ENCODE measurements around the gene KAZN. TPM values are rescaled to one million over a fixed set of nuclear protein-coding genes. Genes with fewer than 3 reads are reported as not detected.

Gene KAZN
- polyA plus RNA-seq, 4 donors: 14.1 to 44.8 (median 34.2) TPM

DNA sequence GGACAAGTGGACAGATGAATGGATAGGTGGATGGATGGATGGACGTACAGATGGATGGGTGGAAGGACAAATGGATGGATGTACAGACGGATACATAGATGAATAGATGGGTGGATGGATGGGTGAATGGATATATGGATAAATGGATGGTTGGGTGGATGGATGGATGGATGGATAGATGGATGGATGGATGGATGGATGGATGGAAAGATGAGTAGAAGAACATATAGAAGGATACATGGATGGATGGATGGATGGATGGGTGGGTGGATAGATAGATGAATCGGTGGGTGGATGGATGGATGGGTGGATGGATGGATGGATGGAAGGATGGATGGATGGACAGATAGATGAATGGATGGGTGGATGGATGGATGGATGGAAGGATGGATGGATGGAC, 274.3 kb downstream of the KAZN start:
- DNase-seq (ENCODE audit: low read depth in 4 of 4, low spot score in 3 of 4): no peak

DNA sequence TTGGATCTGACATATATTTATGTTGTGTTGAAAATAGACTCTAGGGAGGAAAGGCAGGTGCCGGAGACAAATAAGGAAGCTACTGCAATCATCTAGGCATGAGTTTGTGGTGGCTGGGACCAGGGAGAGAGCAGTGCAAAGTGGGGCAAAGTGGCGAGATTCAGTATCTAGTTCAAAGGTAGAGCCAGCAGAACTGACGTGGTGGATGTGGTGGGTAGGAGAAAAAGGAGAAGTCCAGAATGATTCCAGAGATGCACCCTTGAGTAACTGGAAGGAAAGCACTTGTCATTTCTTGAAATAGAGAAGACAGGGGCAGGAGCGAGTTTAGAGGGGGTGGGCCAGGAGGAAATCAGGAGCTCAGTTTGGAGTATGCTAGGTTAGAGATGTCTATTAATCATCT, 275.2 kb downstream of the KAZN start:
- no peak for DNase-seq (ENCODE audit: low read depth in 4 of 4, low spot score in 3 of 4)

DNA sequence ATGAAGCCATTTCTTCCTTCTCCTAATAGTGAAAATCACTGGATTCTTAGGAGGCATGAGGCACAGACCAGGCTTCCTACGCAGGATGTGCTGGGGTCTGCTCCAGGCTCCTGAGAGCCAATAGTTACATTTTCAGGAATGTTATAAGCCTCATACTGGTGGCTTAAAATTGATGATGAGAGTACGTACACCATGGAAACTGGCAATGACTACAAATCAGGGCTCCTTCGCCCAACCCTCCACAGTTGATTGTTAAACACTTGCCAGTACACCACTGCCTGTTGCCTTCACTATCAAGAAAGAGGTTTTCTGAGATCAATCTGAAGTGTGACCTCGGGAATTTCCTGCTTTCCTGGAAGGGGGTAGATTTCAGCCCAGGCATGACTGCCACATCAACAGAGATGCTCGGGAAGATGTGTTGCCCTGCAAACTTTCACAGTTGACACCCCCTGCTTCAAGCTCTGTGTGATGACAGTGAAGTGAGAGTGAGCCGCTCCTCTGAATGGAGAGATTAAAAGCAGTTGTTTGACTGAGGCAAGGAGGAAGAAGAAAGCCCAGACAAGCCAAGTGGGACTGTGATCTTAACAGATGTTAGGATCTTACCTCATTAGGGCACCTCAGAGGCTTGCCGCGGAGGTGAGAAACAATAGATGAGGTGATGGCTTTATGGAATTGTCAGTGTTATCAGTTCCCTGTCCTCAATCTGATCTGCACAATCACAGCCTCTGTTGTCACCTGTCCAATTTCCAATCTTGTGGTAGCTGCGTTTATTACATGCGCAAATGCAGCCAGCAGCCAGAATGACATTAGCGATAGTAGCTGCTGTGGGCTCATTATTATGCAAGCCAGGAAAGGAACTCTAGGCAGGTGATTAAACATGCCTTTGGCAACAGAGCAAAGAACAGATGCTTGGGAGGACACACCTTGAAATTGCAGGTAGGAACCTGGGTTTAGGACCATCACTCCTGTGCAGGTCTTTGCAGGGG, 277.3 kb downstream of the KAZN start:
- DNase-seq (ENCODE audit: low read depth in 4 of 4, low spot score in 3 of 4): no peak

DNA sequence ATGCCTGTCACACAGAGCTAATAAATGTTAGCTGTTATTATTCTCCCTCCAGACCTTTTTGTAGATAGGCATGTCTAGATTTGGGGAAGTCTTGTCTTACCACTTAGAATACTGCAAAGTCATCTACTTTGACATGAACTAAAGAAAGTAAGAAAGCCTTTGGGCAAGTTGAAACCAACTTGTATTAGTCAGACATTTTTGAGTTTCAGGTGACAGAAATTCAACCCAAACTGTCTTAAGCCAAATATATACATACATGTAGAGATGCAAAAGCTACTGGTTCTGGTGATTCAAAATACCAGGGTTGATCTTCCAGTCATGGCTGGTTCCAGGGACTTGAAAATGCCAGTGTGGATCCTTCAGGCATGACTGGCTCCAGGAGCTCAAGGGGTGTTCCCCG, 278.3 kb downstream of the KAZN start:
- no peak for DNase-seq (ENCODE audit: low read depth in 4 of 4, low spot score in 3 of 4)

DNA sequence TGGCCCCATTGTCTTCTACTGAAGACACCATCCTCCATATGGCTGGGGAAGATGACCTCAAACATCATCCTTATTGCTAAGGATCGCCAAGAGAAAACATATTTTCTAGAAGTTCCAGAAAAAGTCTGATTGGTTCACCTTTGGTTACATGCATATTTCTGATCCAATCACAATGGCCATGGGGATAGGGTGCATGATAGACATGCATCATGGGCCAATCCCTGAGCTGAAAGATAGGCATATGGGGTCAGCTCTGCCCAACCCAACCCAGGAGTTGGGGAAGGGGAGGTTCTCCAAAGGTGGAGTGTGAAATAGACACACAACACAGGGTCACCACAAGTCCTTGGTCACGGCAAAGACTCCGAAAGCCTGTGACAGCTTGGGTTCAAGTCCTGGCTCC, 278.7 kb downstream of the KAZN start:
- no peak for DNase-seq (ENCODE audit: low read depth in 4 of 4, low spot score in 3 of 4)

DNA sequence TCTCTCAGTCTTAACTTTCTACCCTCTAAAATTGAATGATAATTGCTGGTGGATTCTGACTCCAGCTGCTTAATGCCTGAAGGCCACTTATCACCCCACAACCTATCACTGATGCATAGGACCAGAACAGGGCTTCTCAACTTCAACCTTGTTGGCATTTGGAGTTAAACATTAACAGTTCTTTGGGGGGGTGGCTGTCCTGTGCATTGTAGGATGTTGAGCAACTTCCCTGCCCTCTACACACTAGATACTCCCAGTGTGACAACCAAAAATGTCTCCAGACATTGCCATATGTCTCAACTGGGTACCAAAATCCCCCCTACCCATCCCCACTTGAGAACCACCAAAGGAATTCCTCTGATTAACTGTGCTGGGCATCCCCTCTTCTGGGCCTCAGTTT, 279.6 kb downstream of the KAZN start:
- no peak for DNase-seq (ENCODE audit: low read depth in 4 of 4, low spot score in 3 of 4)

DNA sequence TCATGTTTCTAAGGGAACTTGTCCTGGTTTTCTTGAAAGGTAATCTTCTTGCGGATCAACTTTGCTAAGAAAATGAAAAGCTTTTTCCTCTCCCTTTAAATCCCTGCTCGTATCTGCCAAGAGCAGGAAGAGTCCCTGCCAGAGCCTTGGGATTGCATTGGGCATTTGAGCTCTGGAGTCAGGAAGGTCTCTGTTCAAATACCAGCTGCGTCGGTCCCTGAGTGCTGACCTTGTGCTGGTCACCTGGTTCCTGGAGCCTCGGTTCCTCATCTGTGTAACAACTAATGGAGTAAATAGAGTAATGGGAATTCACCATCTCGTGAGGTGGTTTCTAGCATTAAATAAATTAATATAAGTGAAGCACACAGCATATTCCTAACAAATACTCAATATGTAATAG, 280.5 kb downstream of the KAZN start:
- DNase-seq (ENCODE audit: low read depth in 4 of 4, low spot score in 3 of 4): no peak

DNA sequence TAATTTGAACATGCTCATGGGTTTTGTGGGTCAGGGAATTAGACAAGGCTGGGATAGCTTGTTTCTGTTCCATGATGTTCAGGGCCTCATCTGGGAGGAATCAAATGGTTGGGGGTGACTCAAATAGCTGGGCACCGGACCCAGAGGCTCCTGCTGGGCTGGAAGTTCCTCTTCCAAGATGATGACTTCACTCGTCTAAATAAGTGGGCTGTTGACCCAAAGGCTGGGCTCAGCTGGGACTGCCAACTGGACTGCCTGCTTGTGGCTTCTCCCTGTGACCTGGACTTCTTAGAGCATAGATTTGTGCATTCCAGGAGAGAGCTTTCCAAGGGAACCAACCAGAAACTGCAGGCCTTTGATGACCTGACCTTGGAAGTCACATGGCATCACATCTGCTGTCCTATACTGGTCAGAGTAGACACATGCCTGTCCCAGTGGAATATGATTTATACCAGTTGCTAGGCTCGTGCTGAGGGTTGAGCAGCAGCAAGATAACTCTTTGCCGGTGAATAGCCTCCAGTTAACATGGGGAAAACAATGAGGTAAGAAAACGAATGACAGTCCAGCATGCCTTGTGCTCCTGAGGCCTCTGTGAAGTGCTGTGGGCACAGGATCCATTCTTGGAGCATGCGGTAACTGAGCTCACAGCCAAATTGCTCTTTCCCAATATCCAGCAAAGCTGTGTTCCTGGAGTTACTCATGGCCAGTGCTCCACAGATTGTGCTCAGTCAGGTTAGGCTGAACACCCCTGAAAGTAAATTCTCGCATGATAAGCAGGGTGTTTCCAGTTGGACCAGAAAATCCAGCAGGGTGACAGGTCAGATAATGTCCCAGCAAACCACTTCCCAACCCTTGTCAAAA, 282.2 kb downstream of the KAZN start:
- no peak for DNase-seq (ENCODE audit: low read depth in 4 of 4, low spot score in 3 of 4)

DNA sequence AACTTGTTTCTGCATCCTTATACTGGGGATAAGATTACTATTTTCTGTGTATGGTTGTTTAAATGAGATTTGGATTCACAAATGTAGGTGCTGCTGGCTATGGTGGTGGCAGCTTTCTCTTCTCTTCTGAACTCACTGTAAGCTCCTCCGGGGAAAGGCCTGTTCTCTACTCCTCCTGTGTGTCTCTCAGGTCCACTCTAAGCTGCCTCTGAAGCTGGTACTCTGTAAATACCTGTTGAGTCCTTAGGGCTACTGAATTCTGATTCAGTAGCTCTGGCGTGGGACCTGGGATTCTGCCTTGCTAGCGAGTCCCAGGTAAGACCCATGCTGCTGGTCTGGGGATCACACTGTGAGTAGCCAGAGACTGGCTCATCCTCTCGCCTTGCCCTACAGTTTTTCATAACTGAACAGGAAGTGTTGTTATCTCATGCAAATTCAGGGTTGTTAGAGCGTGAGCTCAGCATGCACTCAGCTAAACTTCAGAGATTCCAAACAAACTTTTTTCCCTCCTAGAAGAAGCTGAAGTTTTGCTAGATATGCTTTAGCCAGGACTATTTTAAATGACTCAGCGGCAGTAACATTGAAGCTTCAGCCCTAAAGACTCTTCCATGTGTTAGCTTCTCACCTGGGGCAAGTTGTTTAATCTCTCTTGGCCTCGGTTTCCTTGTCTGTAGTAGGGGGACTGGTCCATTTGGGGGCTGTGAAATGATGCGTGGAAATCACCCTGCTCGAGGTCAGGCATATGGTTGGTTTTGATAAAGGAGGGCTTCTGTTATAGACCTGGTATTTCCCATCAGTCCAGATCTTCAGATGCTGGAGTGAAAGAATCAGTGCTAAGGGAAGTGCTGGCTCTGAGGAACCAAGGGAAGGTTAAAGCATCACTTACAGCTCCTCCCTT, 283.5 kb downstream of the KAZN start:
- DNase-seq (ENCODE audit: low read depth in 4 of 4, low spot score in 3 of 4): no peak

DNA sequence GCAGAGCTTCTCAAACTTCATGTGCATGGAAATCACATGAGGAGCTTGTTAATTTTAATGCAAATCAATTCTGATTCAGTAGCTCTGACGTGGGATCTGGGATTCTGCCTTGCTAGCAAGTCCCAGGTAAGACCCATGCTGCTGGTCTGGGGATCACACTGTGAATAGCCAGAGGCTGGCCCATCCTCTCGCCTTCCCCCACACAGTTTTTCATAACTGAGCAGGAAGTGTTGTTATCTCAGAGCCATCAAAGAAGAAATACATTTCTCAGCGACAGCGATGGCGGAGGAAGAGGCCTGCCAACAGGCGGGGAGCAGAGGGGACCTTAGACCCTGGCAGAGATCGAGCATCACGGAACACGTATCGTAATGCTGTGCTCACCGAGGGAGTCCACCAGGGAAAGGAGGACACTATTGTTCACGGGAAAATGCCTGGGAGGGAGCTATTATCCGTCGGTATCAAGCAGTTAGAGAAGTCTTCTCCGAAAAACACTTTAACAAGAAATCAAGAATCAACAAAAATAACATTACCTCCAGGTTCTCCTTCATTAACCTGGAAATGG, 286.2 kb downstream of the KAZN start:
- no peak for DNase-seq (ENCODE audit: low read depth in 4 of 4, low spot score in 3 of 4)

DNA sequence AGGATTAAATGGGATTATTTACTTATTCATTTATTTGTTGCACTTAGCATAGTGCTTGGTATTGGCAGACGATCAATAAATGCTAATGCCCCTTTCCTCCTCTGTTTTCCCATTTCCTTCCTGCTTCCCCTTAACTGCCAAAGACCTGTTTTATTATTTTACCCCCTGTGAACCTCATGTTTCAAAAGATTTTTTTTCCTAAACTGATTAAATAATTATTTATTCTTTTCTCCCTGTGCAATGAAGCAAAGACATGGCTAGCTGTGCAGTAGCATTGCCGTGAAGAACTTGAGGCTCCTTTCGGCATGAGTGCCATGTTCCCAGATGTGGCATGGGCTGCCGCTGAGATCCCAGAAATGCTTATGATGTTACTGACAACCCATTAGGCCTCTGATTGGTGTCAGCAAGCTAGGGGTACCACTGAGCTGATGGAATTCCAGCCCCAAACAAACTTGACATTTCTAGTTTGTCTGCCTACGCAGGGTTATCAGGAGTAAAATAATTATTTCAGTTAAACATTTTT, 288.6 kb downstream of the KAZN start:
- DNase-seq (ENCODE audit: low read depth in 4 of 4, low spot score in 3 of 4): no peak

DNA sequence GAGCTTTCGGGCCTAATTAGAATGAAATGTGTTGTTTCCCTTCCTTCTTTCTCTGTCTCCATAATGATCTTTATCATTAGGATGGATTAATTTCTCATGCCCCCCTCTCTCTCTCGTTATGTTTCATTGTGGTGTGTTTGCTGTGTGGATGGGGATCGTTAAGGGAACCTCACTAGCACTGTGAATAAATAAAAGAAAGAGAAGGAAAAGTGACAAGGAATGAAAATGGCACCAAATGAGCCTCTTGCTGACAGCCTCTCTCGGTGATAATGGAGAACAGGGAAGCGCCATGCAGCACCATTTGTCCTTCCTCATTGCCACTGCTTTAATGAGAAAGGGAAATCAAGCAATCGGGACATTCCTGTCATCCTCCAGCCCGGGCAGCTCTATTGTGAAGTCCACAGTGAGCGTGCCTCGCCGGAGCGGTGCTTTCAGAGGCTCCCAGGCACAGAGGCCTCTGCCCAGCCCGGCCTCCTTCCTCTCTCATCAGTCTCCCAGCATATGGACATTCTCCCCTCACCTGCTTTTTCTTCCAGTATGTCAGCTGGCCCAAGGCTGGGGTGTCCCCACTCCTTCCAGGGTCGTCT, 289.4 kb downstream of the KAZN start:
- DNase-seq (ENCODE audit: low read depth in 4 of 4, low spot score in 3 of 4): no peak

DNA sequence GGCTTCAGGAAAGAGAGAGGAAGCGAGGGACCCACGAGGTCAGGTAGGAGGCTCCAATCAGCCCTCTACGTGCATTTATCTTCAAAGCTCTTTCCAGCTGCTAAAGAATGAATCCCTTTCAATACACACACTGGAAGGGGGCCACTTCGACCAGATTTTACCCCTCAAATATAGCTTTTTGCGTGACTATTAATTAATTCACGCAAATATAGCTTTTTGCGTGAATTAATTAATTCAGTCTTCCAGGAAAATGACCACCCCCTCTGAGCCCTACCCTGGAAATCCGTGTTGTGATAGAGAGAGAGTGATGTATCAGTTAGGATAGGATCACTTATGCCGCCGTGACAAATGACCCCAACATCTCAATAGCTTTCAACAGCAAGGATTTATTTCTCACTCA, 289.9 kb downstream of the KAZN start:
- DNase-seq (ENCODE audit: low read depth in 4 of 4, low spot score in 3 of 4): no peak

DNA sequence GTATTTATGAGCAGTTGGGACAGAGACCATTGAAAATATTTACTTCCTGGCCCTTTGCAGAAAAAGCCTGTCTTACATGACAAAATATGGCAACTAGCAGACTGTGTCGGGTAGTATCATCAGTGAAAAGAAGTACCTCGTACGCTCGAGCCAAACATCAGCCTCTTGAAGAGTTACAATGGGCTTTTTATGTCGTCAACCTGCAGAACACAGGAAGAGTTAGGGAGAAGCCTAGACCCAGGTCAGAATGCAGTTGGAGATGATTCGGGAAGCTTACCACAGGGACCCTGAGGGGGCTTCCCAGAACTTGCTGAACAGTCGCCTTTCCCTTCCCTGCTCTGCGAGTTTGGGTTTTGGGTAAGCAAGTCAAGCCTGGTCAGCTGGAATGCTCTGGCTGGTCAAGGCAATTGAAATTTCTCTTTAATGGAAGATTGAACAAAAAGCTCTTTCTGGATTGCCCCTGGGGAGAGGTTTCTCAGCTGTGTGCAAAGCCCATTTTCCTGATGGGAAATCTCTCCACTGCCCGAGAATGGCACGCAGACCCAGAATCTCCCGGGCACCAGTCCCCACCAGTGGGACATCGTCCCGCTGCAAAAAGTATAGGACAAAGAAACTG, 291.4 kb downstream of the KAZN start:
- DNase-seq (ENCODE audit: low read depth in 4 of 4, low spot score in 3 of 4): no peak

DNA sequence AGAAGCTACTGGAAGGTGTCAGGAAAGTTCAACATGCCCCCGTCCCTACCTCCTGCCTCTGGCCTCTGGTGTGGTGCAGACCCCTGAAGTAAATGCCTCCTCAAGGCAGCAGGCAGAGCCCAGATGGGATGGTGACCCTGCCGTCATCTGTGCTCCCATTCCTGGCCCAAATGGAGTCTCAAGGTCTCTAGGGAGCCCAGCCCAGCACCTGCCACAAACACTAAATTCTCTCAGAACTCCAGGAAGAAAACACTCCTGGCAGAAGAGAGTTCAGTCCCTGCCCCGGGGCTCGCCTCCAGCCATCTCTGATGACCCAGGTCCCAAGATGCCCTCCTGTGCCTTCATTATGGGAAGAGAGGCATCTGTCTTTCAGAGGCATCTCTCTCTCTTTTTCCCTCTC, 293.5 kb downstream of the KAZN start:
- DNase-seq (ENCODE audit: low read depth in 4 of 4, low spot score in 3 of 4): no peak

DNA sequence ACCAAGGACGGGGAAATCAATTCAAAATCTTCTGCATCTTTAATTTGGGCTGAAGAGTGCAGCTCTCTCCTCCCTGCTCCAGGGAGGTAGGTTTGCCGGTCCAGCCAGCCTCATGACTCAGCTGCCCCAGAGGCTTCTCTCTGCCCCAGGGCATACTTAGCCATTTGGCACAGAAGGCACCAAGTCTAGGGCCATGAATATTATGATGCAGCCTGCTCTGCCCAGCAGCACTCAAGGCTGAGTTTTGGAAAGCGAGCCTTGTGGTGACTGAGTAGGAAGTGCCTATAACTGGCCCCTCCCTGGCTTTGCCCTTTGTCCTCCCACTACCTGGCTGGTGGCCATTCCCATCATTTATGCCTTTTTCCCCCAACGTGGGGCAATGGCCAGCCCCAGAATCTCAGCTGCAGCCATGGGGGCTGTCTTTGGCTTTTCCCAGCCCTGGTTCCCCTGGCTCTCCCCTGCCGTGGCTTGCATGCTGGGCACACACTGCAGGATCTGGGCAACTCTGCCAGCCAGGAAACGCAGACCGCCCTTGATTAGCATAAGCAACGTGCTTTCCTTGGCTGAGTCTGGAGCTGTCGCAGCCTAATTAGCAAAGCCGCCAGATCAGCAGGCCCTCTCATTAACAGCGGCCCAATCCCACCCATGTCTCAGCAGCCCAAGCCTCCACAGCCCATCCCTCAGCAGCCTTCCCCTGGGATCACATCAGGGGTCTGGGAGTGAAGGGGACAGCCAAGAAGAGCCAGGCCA, 296.5 kb downstream of the KAZN start:
- no peak for DNase-seq (ENCODE audit: low read depth in 4 of 4, low spot score in 3 of 4)

DNA sequence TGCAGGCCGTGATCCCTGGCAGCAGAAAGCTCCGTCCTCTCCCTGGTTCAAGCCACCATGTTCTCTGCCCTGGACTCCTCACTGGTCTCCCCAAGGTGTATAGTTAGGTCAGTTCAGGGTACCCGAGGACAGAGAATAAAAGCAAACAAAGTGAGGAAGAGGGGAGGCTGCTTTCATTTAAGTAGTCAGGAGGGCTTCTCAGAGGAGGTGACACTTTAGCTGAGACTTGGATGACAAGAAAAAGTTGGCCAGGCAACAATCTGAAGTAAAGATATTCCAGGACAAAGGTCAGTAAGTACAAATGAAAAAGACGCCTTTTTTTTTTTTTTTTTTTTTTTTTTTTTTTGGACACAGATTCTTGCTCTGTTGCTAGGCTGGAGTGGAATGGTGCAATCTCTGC, 297.2 kb downstream of the KAZN start:
- DNase-seq (ENCODE audit: low read depth in 4 of 4, low spot score in 3 of 4): no peak

DNA sequence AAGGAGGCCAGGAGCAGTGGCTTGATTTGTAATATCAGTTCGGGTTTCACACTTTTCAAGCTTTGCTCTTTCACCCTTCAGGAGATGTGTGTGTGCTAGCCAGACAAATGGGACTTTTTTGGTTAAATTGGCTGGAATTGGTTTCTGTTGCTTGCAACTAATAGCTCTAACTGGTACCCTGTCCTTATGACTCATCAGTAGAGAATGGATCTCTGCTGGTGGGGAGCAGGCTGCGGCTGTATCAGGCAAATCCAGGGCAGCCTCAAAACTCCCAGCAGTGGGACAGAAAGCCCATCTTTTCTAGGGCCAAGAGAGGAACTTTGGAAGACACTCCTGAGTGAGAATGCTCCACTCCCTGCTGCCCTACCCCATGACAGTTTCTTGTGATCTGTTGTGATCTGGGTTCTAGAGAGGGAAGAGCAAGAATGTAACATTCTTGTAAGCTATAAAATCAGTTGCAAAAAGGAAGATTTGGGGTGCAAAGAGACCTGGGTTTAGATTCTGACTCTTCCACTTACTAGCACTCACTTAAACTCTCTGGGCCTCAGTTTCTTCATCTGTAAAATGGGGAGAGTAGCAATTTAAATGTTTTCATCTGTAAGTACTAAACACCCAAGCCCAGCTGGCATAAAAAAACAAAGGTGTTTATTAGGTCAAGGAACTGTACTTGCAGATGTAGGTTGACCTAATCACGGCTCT, 298.0 kb downstream of the KAZN start:
- no peak for DNase-seq (ENCODE audit: low read depth in 4 of 4, low spot score in 3 of 4)
